IMR-90 (cell line): ENCODE measurements around the gene APLF. TPM values are rescaled to one million over a fixed set of nuclear protein-coding genes. Genes with fewer than 3 reads are reported as not detected.

ENCODE experiments used
- ATAC-seq: fragments of 200-7000 bp; cut with Tn5 transposase; 2 replicates; pipeline ENCODE4 v1.9.1; 2020; ENCODE audit warnings: low read depth, mild to moderate bottlenecking, moderate library complexity
- BruUV-seq: library from RNA; stranded (reverse); fragments of 400-500 nt; replicated peaks from 2 replicates; lab custom pipeline; 2021; lab: Mats Ljungman, UMichigan
- CTCF ChIA-PET: fragments of 300-600 bp; formaldehyde crosslinking; extraction: SDS; loops from one replicate; lab custom pipeline; 2021; ENCODE audit warnings: antibody characterized with exemption; lab: Yijun Ruan, JAX
- POLR2A ChIA-PET: fragments of 300-600 bp; sonication (Branson Sonifier 250); formaldehyde crosslinking; loops from one replicate; lab custom pipeline; 2022; ENCODE audit warnings: antibody characterized with exemption; ENCODE audit not compliant: unreplicated experiment; lab: Charles Lee
- DNase-seq: peaks from one replicate; pipeline ENCODE4 v3.0.0; 2013
- H2AFZ ChIP-seq: replicated peaks from 2 replicates; pipeline ENCODE3; 2013; ENCODE audit warnings: low read length, mild to moderate bottlenecking; ENCODE audit not compliant: poor library complexity
- H2AK5ac ChIP-seq: 2 replicates; pipeline ENCODE4 v1.6.1; 2013; ENCODE audit warnings: low read depth, low read length, inconsistent platforms
- H2AK9ac ChIP-seq: replicated peaks from 2 replicates; pipeline ENCODE3; 2013; ENCODE audit warnings: mild to moderate bottlenecking, low read depth, low read length, moderate library complexity; ENCODE audit not compliant: poor library complexity
- H2BK120ac ChIP-seq: 2 replicates; pipeline ENCODE4 v1.6.1; 2013; ENCODE audit warnings: low read depth, low read length, inconsistent platforms
- H2BK15ac ChIP-seq: 3 replicates; pipeline ENCODE4 v1.6.1; 2013; ENCODE audit warnings: low read depth, low read length, inconsistent platforms
- H2BK20ac ChIP-seq: 2 replicates; pipeline ENCODE4 v1.6.1; 2013; ENCODE audit warnings: low read depth, mild to moderate bottlenecking, inconsistent platforms, low read length, moderate library complexity
- H2BK5ac ChIP-seq: 2 replicates; pipeline ENCODE4 v1.6.1; 2013; ENCODE audit warnings: mild to moderate bottlenecking, low read depth, low read length, inconsistent platforms; ENCODE audit not compliant: poor library complexity, severe bottlenecking
- H3K14ac ChIP-seq: replicated peaks from 2 replicates; pipeline ENCODE4 v1.6.1; 2013; ENCODE audit warnings: low read depth, low read length, inconsistent platforms
- H3K18ac ChIP-seq: 2 replicates; pipeline ENCODE4 v1.6.1; 2013; ENCODE audit warnings: low read depth, low read length, control low read depth
- H3K23ac ChIP-seq: 2 replicates; pipeline ENCODE4 v1.6.1; 2013; ENCODE audit warnings: low read depth, low read length, inconsistent platforms
- H3K27ac ChIP-seq: 2 replicates; pipeline ENCODE4 v1.5.1; 2013; ENCODE audit warnings: mild to moderate bottlenecking, control low read depth, low read length; ENCODE audit not compliant: insufficient read depth
- H3K27me3 ChIP-seq: 2 replicates; pipeline ENCODE4 v1.6.1; 2013; ENCODE audit warnings: low read length; ENCODE audit not compliant: control insufficient read depth, insufficient read depth
- H3K36me3 ChIP-seq: 2 replicates; pipeline ENCODE4 v1.6.1; 2013; ENCODE audit warnings: low read length, mixed read lengths; ENCODE audit not compliant: control insufficient read depth, insufficient read depth
- H3K4ac ChIP-seq: 2 replicates; pipeline ENCODE4 v1.6.1; 2013; ENCODE audit warnings: low read depth, low read length, inconsistent platforms
- H3K4me1 ChIP-seq: 2 replicates; pipeline ENCODE4 v1.6.1; 2013; ENCODE audit warnings: low read length, mixed read lengths; ENCODE audit not compliant: control insufficient read depth, insufficient read depth
- H3K4me2 ChIP-seq: 2 replicates; pipeline ENCODE4 v1.6.1; 2013; ENCODE audit warnings: low read depth, mild to moderate bottlenecking, control low read depth, low read length, moderate library complexity
- H3K4me3 ChIP-seq: 2 replicates; pipeline ENCODE4 v1.5.1; 2013; ENCODE audit warnings: low read depth, mild to moderate bottlenecking, control low read depth, low read length, moderate library complexity; ENCODE audit not compliant: insufficient read depth
- H3K56ac ChIP-seq: 2 replicates; pipeline ENCODE4 v1.6.1; 2013; ENCODE audit warnings: low read length, inconsistent platforms; ENCODE audit not compliant: insufficient read depth; ENCODE audit errors: extremely low read depth
- H3K79me1 ChIP-seq, 2 experiments: 2 replicates each; pipeline ENCODE4 v1.6.1; 2013; ENCODE audit warnings: low read length in 2 of 2, inconsistent platforms in 1 of 2, low read depth in 1 of 2
- H3K9ac ChIP-seq: 2 replicates; pipeline ENCODE4 v1.6.1; 2013; ENCODE audit warnings: low read depth, low read length, control low read depth
- H3K9me1 ChIP-seq: 2 replicates; pipeline ENCODE4 v1.6.1; 2013; ENCODE audit warnings: low read length, inconsistent platforms; ENCODE audit not compliant: insufficient read depth
- H3K9me3 ChIP-seq: 2 replicates; pipeline ENCODE4 v1.6.1; 2013; ENCODE audit warnings: low read length; ENCODE audit not compliant: control insufficient read depth, insufficient read depth
- H4K20me1 ChIP-seq: 2 replicates; pipeline ENCODE4 v1.6.1; 2013; ENCODE audit warnings: low read length, inconsistent platforms; ENCODE audit not compliant: insufficient read depth
- H4K5ac ChIP-seq: 2 replicates; pipeline ENCODE4 v1.6.1; 2013; ENCODE audit warnings: mild to moderate bottlenecking, low read depth, low read length, control low read depth
- H4K8ac ChIP-seq, 2 experiments: 2 replicates each; pipeline ENCODE4 v1.6.1; 2013; ENCODE audit warnings: low read depth in 2 of 2, low read length in 2 of 2, control low read depth in 1 of 2, inconsistent platforms in 1 of 2
- H4K91ac ChIP-seq: 2 replicates; pipeline ENCODE4 v1.6.1; 2013; ENCODE audit warnings: low read depth, low read length, inconsistent platforms; ENCODE audit not compliant: insufficient read depth
- CEBPB ChIP-seq: IDR thresholded peaks from 2 replicates; pipeline ENCODE4 v1.6.1; 2012; ENCODE audit warnings: low read depth, low read length, improper control_type of control experiment
- FOS ChIP-seq: fragments of 150-350 bp; IDR thresholded peaks from 2 replicates; pipeline ENCODE4 v1.6.1; 2016; ENCODE audit warnings: low read depth, low read length
- USF2 ChIP-seq: fragments of 150-350 bp; IDR thresholded peaks from 2 replicates; pipeline ENCODE4 v1.6.1; 2017; ENCODE audit warnings: mild to moderate bottlenecking, antibody characterized with exemption, low read length, low read depth
- WGBS, 2 experiments: methylation state at CpG; one replicate each; pipeline versions ENCODE4 v1.1.5 to v1.1.7; 2013; ENCODE audit warnings: missing lambda C conversion rate in 2 of 2; ENCODE audit not compliant: insufficient read length in 1 of 2; ENCODE audit errors: extremely low coverage in 2 of 2; 5-methylcytosine and 5-hydroxymethylcytosine counted together
- dilution Hi-C: fragments of 300-500 bp; cut with HindIII; formaldehyde crosslinking; loops from one replicate; pipeline ENCODE4 v1.14.3; 2018; ENCODE audit warnings: low sequenced_read_pairs; ENCODE audit not compliant: unreplicated experiment
- in situ Hi-C: fragments of 300-500 bp; cut with MboI; formaldehyde crosslinking; loops from 3 replicates; pipeline ENCODE4 v1.14.3; 2019; ENCODE audit warnings: low sequenced_read_pairs, inconsistent platforms, mixed read lengths
- intact Hi-C: fragments of 100-400 bp; cut with micrococcal nuclease; formaldehyde crosslinking; loops from 2 replicates; pipeline ENCODE4 v1.10.0; 2022
- polyA plus RNA-seq, 3 experiments: library from polyadenylated mRNA; depleted of rRNA; stranded (reverse); fragments of >200 nt; gene quantifications; 2 replicates each; pipeline ENCODE4 v1.2.3, GENCODE V29; 2012; ENCODE audit warnings: low replicate concordance in 1 of 3
- total RNA-seq: library from RNA; depleted of rRNA; stranded (reverse); fragments of >200 nt; gene quantifications from 2 replicates; pipeline ENCODE4 v1.2.3, GENCODE V29; 2012

The APLF gene
- total and polyA plus RNA-seq, 2 of the 4 experiments (the other 2 are of a cell fraction) = 1.5 to 2.3 TPM

- Histone ChIP-seq H2BK15ac (no peak overlapping the region), H4K5ac (no peak overlapping the region; the same call in 1 of the 2 replicates), H3K4me1 (peaks cover 2% of the 10 kb centered on the region; the same call in 1 of the 2 replicates), H2AK9ac (no peak overlapping the region), H3K9me3 (peaks cover 3% of the 10 kb centered on the region; the same call in 1 of the 2 replicates), H3K4me3 (no peak overlapping the region), H3K18ac (no peak overlapping the region; the same call in 1 of the 2 replicates), H3K14ac (no peak overlapping the region), H3K4me2 (no peak overlapping the region), H3K79me1 (no peaks in the 10 kb centered on the region), H4K8ac (no peak overlapping the region; a peak in 1 of 4 replicates), H3K4ac (no peak overlapping the region), H3K23ac (no peak overlapping the region), H2AFZ (no peak overlapping the region), H3K56ac (no peak overlapping the region), H3K27ac (no peak overlapping the region), H2BK5ac (no peak overlapping the region), H4K20me1 (no peaks in the 10 kb centered on the region), H4K91ac (no peak overlapping the region), H3K36me3 (no peaks in the 10 kb centered on the region), H2AK5ac (no peak overlapping the region), H2BK20ac (no peak overlapping the region), H3K9ac (no peak overlapping the region), H3K27me3 (peaks cover 21% of the 10 kb centered on the region), H2BK120ac (no peak overlapping the region), H3K9me1 (no peaks in the 10 kb centered on the region)
- ChIA-PET CTCF (interaction anchor here (1.0 kb wide), 1 partner anchor 304 kb away, joined by 4 read pairs; no protein-coding TSS in a partner anchor), POLR2A (no interaction called here)
- peak; percentile 72 for DNase-seq
- peak; percentile 43; the same call in 1 of the 2 replicates for ATAC-seq
- TF ChIP-seq CEBPB (peak; percentile 76), USF2 (peak; percentile 59), FOS (no peak)
- no TSS peak for BruUV-seq
- intact Hi-C loops (no loop called here), in situ Hi-C loops (no loop called here), dilution Hi-C loops (no loop called here)
- WGBS, 2 experiments = 95% methylated on average over 4 of the region's 10 CpGs; no CpG with 5 or more reads in 1 of the 2 experiments
Measured at GRCh38 chr2:68426848-68427579, 40.4 kb upstream of the APLF start.
